Fibroblast of lung (primary cell): ENCODE measurements around the gene TXNDC5. TPM values are rescaled to one million over a fixed set of nuclear protein-coding genes. Genes with fewer than 3 reads are reported as not detected.

Experiments
- DNase-seq, 2 donors: peaks; one replicate each; pipeline versions ENCODE4 v3.0.0 to v3.0.0-alpha.2; 2010; ENCODE audit warnings: low read depth in 2 of 2
- H2AFZ ChIP-seq: 2 replicates; pipeline ENCODE4 v1.5.1; 2012; ENCODE audit warnings: low read length, control low read depth, inconsistent platforms
- H3K27ac ChIP-seq: 2 replicates; pipeline ENCODE4 v1.5.1; 2011; ENCODE audit warnings: low read length, control low read depth; ENCODE audit not compliant: insufficient read depth
- H3K27me3 ChIP-seq: 2 replicates; pipeline ENCODE4 v1.5.1; 2011; ENCODE audit warnings: mild to moderate bottlenecking, low read length; ENCODE audit not compliant: control insufficient read depth, insufficient read depth
- H3K36me3 ChIP-seq: 2 replicates; pipeline ENCODE4 v1.5.1; 2011; ENCODE audit warnings: low read length; ENCODE audit not compliant: control insufficient read depth, insufficient read depth
- H3K4me1 ChIP-seq: 2 replicates; pipeline ENCODE4 v1.5.1; 2011; ENCODE audit warnings: low read length; ENCODE audit not compliant: control insufficient read depth, insufficient read depth; ENCODE audit errors: extremely low read depth
- H3K4me2 ChIP-seq: 2 replicates; pipeline ENCODE4 v1.5.1; 2011; ENCODE audit warnings: low read length, control low read depth; ENCODE audit not compliant: insufficient read depth; ENCODE audit errors: extremely low read depth
- H3K4me3 ChIP-seq, 4 experiments: fragments of 200-600 bp in 1 of 4; sonication (generic) in 1 of 4; replicated peaks in 1 of 4; 2 replicates each; pipeline ENCODE4 v1.5.1; 2011 to 2016; ENCODE audit warnings: low read length in 4 of 4, low read depth in 3 of 4, mild to moderate bottlenecking in 3 of 4, control low read depth in 2 of 4, inconsistent platforms in 1 of 4, mixed read lengths in 1 of 4; ENCODE audit not compliant: insufficient read depth in 1 of 4; ENCODE audit errors: control extremely low read depth in 1 of 4
- H3K79me2 ChIP-seq: 2 replicates; pipeline ENCODE4 v1.5.1; 2012; ENCODE audit warnings: mild to moderate bottlenecking, low read length, inconsistent platforms; ENCODE audit not compliant: control insufficient read depth, insufficient read depth
- H3K9ac ChIP-seq: 2 replicates; pipeline ENCODE4 v1.5.1; 2011; ENCODE audit warnings: mild to moderate bottlenecking, low read length, control low read depth; ENCODE audit not compliant: insufficient read depth
- H3K9me3 ChIP-seq: 2 replicates; pipeline ENCODE4 v1.5.1; 2012; ENCODE audit warnings: low read depth, low read length; ENCODE audit not compliant: control insufficient read depth, insufficient read depth
- H4K20me1 ChIP-seq: 2 replicates; pipeline ENCODE4 v1.5.1; 2011; ENCODE audit warnings: low read length; ENCODE audit not compliant: control insufficient read depth, insufficient read depth; ENCODE audit errors: extremely low read depth
- EZH2 ChIP-seq: IDR thresholded peaks from 2 replicates; pipeline ENCODE4 v1.5.1; 2012; ENCODE audit warnings: low read length, control low read depth, mild to moderate bottlenecking; ENCODE audit errors: missing control alignments
- polyA plus RNA-seq, 2 donors: library from polyadenylated mRNA; depleted of rRNA in 1 of 2; stranded (reverse) in 1 of 2; unstranded in 1 of 2; fragments of >200 nt; gene quantifications; 2 replicates each; pipeline ENCODE4 v1.2.1, GENCODE V29; 2011 to 2012; ENCODE audit warnings: missing spikeins in 1 of 2
- total RNA-seq: library from RNA; depleted of rRNA; stranded (reverse); fragments of >200 nt; gene quantifications from 2 replicates; pipeline ENCODE4 v1.2.1, GENCODE V29; 2014
- TF ChIP-seq, protein P1 (sequence below), 2 donors: IDR thresholded peaks in 1 of 2; conservative IDR thresholded peaks in 1 of 2; 1 replicate in 1 of 2; 2 replicates in 1 of 2; pipeline ENCODE4 v1.5.1; 2011 to 2012; ENCODE audit warnings: low read length in 2 of 2, control low read depth in 1 of 2, inconsistent platforms in 1 of 2, low read depth in 1 of 2, mild to moderate bottlenecking in 1 of 2

TXNDC5 gene
- total and polyA plus RNA-seq, 2 donors (not counting 1 experiment from before 2014, with no cell fraction given), result 349 to 354 TPM

DNA sequence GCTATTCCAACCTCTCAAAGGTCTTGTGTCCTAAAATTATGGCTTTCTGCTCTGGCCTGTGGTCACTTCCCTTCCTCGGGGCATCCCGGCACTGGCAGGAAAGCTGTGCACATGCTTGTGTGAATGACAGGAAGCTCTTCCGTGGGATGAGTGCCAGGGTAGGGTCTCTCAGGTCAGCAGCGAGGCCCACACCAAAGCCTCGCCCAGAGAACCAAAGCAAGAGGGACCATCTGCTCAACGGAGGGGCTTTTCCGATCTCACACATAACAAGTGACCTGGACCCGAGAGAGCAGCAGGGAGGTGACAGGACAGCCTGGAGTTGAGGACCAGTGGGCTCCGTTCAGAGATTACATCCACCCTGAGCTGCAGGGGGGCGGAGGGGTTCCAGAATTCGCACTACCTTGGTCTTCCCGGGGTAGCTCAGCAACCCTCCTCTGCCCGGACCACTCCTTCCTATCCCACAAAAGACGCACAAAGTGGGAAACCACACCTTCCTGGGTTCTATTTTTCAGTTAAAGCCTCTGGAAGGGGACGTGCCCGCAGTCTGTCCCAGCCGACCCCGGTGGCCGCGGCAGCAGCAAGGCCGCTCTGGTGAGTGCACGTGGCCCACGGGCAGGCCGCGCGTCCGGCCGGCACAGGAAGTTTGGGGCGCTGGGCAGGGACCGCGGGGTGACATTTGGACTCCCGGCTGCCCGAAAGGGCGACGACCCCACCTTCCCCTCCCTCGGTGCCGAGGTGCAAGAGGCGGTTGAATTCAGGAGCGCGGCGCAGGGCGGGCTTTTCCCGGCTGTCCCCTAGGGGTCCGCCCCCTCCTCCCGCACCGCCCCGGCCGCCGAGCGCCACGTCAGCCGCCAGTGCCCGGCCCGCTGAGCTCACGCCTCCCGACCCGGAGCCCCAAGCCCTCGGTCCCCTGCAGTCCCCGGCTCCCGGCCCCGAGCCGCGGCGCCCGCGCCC lies 988 bp downstream of the TXNDC5 start:
- H3K36me3 ChIP-seq, result no peaks in the 10 kb centered on the region
- no peaks in the 10 kb centered on the region for H4K20me1 ChIP-seq
- peak overlapping the region; percentile 15 for H2AFZ ChIP-seq
- H3K4me2 ChIP-seq, result peak overlapping the region; percentile 92
- no peaks in the 10 kb centered on the region for H3K9me3 ChIP-seq
- peaks cover 44% of the 10 kb centered on the region for H3K79me2 ChIP-seq
- H3K27me3 ChIP-seq, result peaks cover 9% of the 10 kb centered on the region
- peak overlapping the region; percentile 65 to 81 (median 76) for H3K4me3 ChIP-seq
- DNase-seq, result peak; percentile 30 to 48
- peaks cover 4% of the 10 kb centered on the region for H3K4me1 ChIP-seq
- peak overlapping the region; percentile 78 for H3K27ac ChIP-seq
- TF ChIP-seq, protein P1, sequence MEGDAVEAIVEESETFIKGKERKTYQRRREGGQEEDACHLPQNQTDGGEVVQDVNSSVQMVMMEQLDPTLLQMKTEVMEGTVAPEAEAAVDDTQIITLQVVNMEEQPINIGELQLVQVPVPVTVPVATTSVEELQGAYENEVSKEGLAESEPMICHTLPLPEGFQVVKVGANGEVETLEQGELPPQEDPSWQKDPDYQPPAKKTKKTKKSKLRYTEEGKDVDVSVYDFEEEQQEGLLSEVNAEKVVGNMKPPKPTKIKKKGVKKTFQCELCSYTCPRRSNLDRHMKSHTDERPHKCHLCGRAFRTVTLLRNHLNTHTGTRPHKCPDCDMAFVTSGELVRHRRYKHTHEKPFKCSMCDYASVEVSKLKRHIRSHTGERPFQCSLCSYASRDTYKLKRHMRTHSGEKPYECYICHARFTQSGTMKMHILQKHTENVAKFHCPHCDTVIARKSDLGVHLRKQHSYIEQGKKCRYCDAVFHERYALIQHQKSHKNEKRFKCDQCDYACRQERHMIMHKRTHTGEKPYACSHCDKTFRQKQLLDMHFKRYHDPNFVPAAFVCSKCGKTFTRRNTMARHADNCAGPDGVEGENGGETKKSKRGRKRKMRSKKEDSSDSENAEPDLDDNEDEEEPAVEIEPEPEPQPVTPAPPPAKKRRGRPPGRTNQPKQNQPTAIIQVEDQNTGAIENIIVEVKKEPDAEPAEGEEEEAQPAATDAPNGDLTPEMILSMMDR (conservative IDR thresholded peaks at IDR 0.05 in 1 of 2, IDR thresholded peaks at IDR 0.05 in 1 of 2; ENCODE audit: low read depth in 1 of 2, low read length in 2 of 2), result no peak
- TF ChIP-seq EZH2, result no peak
- H3K9ac ChIP-seq, result peak overlapping the region; percentile 65

DNA sequence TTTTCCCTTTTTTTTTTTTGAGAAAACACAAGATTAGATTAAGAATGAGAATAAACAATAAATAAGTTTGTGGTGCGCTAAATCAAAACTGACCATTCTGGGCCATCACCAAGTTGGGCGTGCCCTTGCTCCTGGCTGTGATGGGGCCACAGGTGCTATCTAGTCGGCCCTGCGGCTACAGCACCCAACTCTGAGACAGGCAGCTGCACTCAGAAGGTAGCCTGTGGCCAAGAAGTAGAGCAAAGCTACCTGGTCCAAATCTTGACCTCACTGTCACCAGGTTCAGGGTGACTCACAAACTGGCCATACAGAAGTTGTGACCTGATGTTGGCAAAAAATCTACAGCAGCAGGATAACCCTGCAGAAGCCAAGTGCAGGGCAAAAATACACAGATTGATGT lies 3.4 kb downstream of the TXNDC5 start:
- H3K4me3 ChIP-seq, result no peak overlapping the region
- peaks cover 45% of the 10 kb centered on the region for H3K79me2 ChIP-seq
- H3K27ac ChIP-seq, result no peak overlapping the region
- no peak overlapping the region for H2AFZ ChIP-seq
- no peaks in the 10 kb centered on the region for H3K9me3 ChIP-seq
- H4K20me1 ChIP-seq, result no peaks in the 10 kb centered on the region
- H3K27me3 ChIP-seq, result peaks cover 2% of the 10 kb centered on the region
- H3K4me2 ChIP-seq, result no peak overlapping the region
- TF ChIP-seq EZH2, result no peak
- TF ChIP-seq, protein P1 (conservative IDR thresholded peaks at IDR 0.05 in 1 of 2, IDR thresholded peaks at IDR 0.05 in 1 of 2; ENCODE audit: low read depth in 1 of 2, low read length in 2 of 2), result no peak
- H3K9ac ChIP-seq, result no peak overlapping the region
- H3K36me3 ChIP-seq, result peaks cover 6% of the 10 kb centered on the region
- DNase-seq, result no peak
- H3K4me1 ChIP-seq, result peaks cover 4% of the 10 kb centered on the region

DNA sequence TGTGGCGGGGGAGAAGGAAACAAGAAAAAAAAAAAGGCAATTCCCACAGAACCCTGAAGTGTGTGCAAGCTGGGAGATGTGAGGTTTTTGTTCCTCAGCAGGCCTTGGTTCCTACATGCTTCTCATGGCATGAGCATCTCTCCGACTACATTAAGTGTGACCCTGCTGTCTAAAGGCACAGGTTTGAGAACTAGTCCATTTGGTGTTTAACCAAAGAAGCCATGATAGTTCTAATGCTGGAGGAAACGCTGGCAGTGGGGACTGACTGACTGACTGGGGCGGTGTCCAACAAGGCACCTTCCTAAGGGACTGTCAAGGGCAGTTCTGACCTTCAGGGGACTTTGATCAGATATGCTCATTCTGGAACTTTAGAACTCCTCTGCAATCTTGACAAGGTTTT lies 3.8 kb downstream of the TXNDC5 start:
- no peak overlapping the region for H3K4me3 ChIP-seq
- no peak overlapping the region for H3K4me2 ChIP-seq
- H3K27ac ChIP-seq, result no peak overlapping the region
- H3K9me3 ChIP-seq, result no peaks in the 10 kb centered on the region
- peaks cover 2% of the 10 kb centered on the region for H3K27me3 ChIP-seq
- H4K20me1 ChIP-seq, result no peaks in the 10 kb centered on the region
- no peak overlapping the region for H2AFZ ChIP-seq
- H3K79me2 ChIP-seq, result peaks cover 45% of the 10 kb centered on the region
- H3K9ac ChIP-seq, result no peak overlapping the region
- no peak for DNase-seq
- H3K4me1 ChIP-seq, result peaks cover 4% of the 10 kb centered on the region
- H3K36me3 ChIP-seq, result peaks cover 10% of the 10 kb centered on the region
- TF ChIP-seq EZH2, result no peak
- TF ChIP-seq, protein P1 (conservative IDR thresholded peaks at IDR 0.05 in 1 of 2, IDR thresholded peaks at IDR 0.05 in 1 of 2; ENCODE audit: low read depth in 1 of 2, low read length in 2 of 2), result no peak
